Brain pericyte (primary cell): ENCODE measurements around the gene NLRP7.

Experiments used
- DNase-seq: peaks from one replicate; pipeline ENCODE4 v3.0.0-alpha.2; 2012; ENCODE audit warnings: low read depth, low spot score

NLRP7 gene

GRCh38 chr19:54873990-54874389 lies 73.3 kb downstream of the NLRP7 start, which contains the start of gene FCAR:
Gene FCAR, plus strand, starts transcription at chr19:54874235. Its CDS starts 55 bp downstream, at chr19:54874290.
- no peak for DNase-seq
